ENCODE measurements around the gene PRSS2. TPM values are rescaled to one million over a fixed set of nuclear protein-coding genes. Genes with fewer than 3 reads are reported as not detected.
"Not testable (repeated sequence)": the region's sequence is repeated elsewhere in the genome, so short reads cannot be mapped to it uniquely, and the experiment has no call there.

The PRSS2 gene
- total RNA-seq, 2 donors from 2014 or later: 4.8 to 9.9 TPM

GRCh38 chr7:142733271-142733670, 37.5 kb upstream of the PRSS2 start:
- WGBS, 2 experiments (ENCODE audit: insufficient coverage in 1 of 2, insufficient read length in 1 of 2): 96 to 98% methylated on average over 7 to 8 of the region's 8 CpGs
- Mint-ChIP-seq H3K36me3 (ENCODE audit: low read depth) (peaks cover 2% of the 10 kb centered on the region), H3K27ac (no peak overlapping the region), H3K9me3 (peaks cover 7% of the 10 kb centered on the region), H3K4me3 (no peak overlapping the region), H3K27me3 (ENCODE audit: insufficient read depth) (no peaks in the 10 kb centered on the region), H3K4me1 (no peaks in the 10 kb centered on the region)
- Histone ChIP-seq H3K4me1 (ENCODE audit: control insufficient read depth, insufficient read depth, low read length) (no peaks in the 10 kb centered on the region), H3K36me3 (ENCODE audit: control insufficient read depth, insufficient read depth, low read length) (no peaks in the 10 kb centered on the region), H3K9me3 (ENCODE audit: control insufficient read depth, low read length) (no peaks in the 10 kb centered on the region), H3K4me3 (ENCODE audit: low read length) (no peak overlapping the region), H3K9ac (ENCODE audit: extremely low read depth, low read length, poor library complexity, severe bottlenecking) (no peak overlapping the region), H3K27ac (ENCODE audit: low read depth, low read length) (no peak overlapping the region), H3K27me3 (ENCODE audit: control insufficient read depth, insufficient read depth, low read length, poor library complexity, severe bottlenecking) (no peaks in the 10 kb centered on the region)
- TF ChIP-seq, protein P1, sequence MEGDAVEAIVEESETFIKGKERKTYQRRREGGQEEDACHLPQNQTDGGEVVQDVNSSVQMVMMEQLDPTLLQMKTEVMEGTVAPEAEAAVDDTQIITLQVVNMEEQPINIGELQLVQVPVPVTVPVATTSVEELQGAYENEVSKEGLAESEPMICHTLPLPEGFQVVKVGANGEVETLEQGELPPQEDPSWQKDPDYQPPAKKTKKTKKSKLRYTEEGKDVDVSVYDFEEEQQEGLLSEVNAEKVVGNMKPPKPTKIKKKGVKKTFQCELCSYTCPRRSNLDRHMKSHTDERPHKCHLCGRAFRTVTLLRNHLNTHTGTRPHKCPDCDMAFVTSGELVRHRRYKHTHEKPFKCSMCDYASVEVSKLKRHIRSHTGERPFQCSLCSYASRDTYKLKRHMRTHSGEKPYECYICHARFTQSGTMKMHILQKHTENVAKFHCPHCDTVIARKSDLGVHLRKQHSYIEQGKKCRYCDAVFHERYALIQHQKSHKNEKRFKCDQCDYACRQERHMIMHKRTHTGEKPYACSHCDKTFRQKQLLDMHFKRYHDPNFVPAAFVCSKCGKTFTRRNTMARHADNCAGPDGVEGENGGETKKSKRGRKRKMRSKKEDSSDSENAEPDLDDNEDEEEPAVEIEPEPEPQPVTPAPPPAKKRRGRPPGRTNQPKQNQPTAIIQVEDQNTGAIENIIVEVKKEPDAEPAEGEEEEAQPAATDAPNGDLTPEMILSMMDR (conservative IDR thresholded peaks at IDR 0.05): no peak
- no peak for DNase-seq

- Mint-ChIP-seq H3K4me1 (no peaks in the 10 kb centered on the region), H3K36me3 (ENCODE audit: low read depth) (no peaks in the 10 kb centered on the region), H3K4me3 (no peak overlapping the region), H3K27me3 (ENCODE audit: insufficient read depth) (peaks cover 12% of the 10 kb centered on the region), H3K27ac (no peak overlapping the region), H3K9me3 (peaks cover 3% of the 10 kb centered on the region)
- no peak overlapping the region for H3K4me3 ChIP-seq (ENCODE audit: low read length)
- H3K9me3 ChIP-seq (ENCODE audit: control insufficient read depth, low read length): no peaks in the 10 kb centered on the region
- H3K4me1 ChIP-seq (ENCODE audit: control insufficient read depth, insufficient read depth, low read length): peaks cover 3% of the 10 kb centered on the region
- TF ChIP-seq, protein P1 (conservative IDR thresholded peaks at IDR 0.05): peak; percentile 61
- H3K9ac ChIP-seq (ENCODE audit: extremely low read depth, low read length, poor library complexity, severe bottlenecking): no peak overlapping the region
- WGBS, 2 experiments (ENCODE audit: insufficient coverage in 1 of 2, insufficient read length in 1 of 2): 81 to 88% methylated on average over 2 of the region's 2 CpGs
- H3K27me3 ChIP-seq (ENCODE audit: control insufficient read depth, insufficient read depth, low read length, poor library complexity, severe bottlenecking): no peaks in the 10 kb centered on the region
- DNase-seq: no peak
- no peaks in the 10 kb centered on the region for H3K36me3 ChIP-seq (ENCODE audit: control insufficient read depth, insufficient read depth, low read length)
- no peak overlapping the region for H3K27ac ChIP-seq (ENCODE audit: low read depth, low read length)
Observed at GRCh38 chr7:142739923-142740492, 30.8 kb upstream of the PRSS2 start.

DNA sequence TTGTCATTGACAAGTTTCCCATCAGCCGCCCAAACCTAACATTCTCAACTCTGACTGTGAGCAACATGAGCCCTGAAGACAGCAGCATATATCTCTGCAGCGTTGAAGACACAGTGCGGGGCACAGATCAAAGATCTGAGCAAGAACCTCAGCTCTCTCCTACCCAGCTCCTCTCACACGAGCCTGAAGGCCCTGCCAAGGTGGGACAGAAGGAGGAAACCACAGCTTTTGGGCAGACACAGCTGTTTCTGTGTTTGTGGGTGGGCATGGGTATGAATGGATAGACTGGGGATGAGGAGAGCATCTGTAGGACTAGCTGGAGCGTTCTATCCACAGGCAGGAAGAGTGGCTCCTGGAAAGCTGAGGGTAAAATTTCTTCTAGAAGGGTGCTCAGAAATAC, 30.0 kb upstream of the PRSS2 start:
- H3K27ac Mint-ChIP-seq: no peak overlapping the region
- no peaks in the 10 kb centered on the region for H3K4me1 Mint-ChIP-seq
- H3K27ac ChIP-seq (ENCODE audit: low read depth, low read length): no peak overlapping the region
- no peak overlapping the region for H3K4me3 ChIP-seq (ENCODE audit: low read length)
- H3K4me1 ChIP-seq (ENCODE audit: control insufficient read depth, insufficient read depth, low read length): peaks cover 3% of the 10 kb centered on the region
- H3K9me3 ChIP-seq (ENCODE audit: control insufficient read depth, low read length): no peaks in the 10 kb centered on the region
- H3K27me3 Mint-ChIP-seq (ENCODE audit: insufficient read depth): peaks cover 12% of the 10 kb centered on the region
- H3K9me3 Mint-ChIP-seq: no peaks in the 10 kb centered on the region
- H3K36me3 ChIP-seq (ENCODE audit: control insufficient read depth, insufficient read depth, low read length): no peaks in the 10 kb centered on the region
- no peak overlapping the region for H3K9ac ChIP-seq (ENCODE audit: extremely low read depth, low read length, poor library complexity, severe bottlenecking)
- TF ChIP-seq, protein P1 (conservative IDR thresholded peaks at IDR 0.05): no peak
- no peaks in the 10 kb centered on the region for H3K36me3 Mint-ChIP-seq (ENCODE audit: low read depth)
- no peak overlapping the region for H3K4me3 Mint-ChIP-seq
- H3K27me3 ChIP-seq (ENCODE audit: control insufficient read depth, insufficient read depth, low read length, poor library complexity, severe bottlenecking): no peaks in the 10 kb centered on the region
- DNase-seq: no peak
- 86 to 100% methylated on average over 1 to 5 of the region's 5 CpGs for WGBS, 2 experiments (ENCODE audit: insufficient coverage in 1 of 2, insufficient read length in 1 of 2)

DNA sequence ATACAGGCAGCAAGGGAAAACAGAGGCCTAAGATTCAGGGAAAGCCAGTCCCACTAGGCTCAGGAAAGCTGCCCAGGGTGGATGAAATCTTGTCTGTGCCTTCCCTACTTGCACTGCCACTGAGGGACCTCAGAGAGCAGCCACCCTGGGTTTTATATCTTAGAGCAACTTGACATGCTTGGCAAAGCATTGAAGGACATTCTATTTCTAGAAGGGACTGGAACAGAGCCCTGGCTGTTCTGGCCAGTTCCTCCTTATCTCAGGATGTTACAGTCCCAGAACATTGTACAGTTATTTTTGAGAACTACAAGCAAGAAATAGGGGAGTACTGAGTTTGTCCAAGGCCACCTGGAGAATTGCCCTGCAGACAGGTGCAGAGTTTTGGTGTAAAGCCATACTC, 28.8 kb upstream of the PRSS2 start:
- H3K36me3 ChIP-seq (ENCODE audit: control insufficient read depth, insufficient read depth, low read length); H3K4me1 ChIP-seq (ENCODE audit: control insufficient read depth, insufficient read depth, low read length); H3K36me3 Mint-ChIP-seq (ENCODE audit: low read depth); H3K4me3 Mint-ChIP-seq; H3K9me3 ChIP-seq (ENCODE audit: control insufficient read depth, low read length); H3K27ac Mint-ChIP-seq; DNase-seq; H3K4me3 ChIP-seq (ENCODE audit: low read length); H3K27ac ChIP-seq (ENCODE audit: low read depth, low read length); H3K9me3 Mint-ChIP-seq; H3K4me1 Mint-ChIP-seq; H3K27me3 ChIP-seq (ENCODE audit: control insufficient read depth, insufficient read depth, low read length, poor library complexity, severe bottlenecking); H3K9ac ChIP-seq (ENCODE audit: extremely low read depth, low read length, poor library complexity, severe bottlenecking): not testable (repeated sequence)
- H3K27me3 Mint-ChIP-seq (ENCODE audit: insufficient read depth): peaks cover 15% of the 10 kb centered on the region
